Chondrocyte (in vitro differentiated cells): Measurements from ENCODE around the gene BRF1. TPM values are rescaled to one million over a fixed set of nuclear protein-coding genes. Genes with fewer than 3 reads are reported as not detected.

Experiments
- DNase-seq: peaks from one replicate; pipeline ENCODE4 v3.0.0; 2021; ENCODE audit warnings: mixed read lengths, low spot score
- H3K27ac Mint-ChIP-seq: one replicate; pipeline ENCODE4 v1.8.0; 2021; ENCODE audit warnings: mild to moderate bottlenecking, moderate library complexity, mixed read lengths; ENCODE audit not compliant: unreplicated experiment
- H3K27me3 Mint-ChIP-seq: 2 replicates; pipeline ENCODE4 v1.8.0; 2021; ENCODE audit warnings: low read depth, mixed read lengths
- H3K36me3 Mint-ChIP-seq: 2 replicates; pipeline ENCODE4 v1.8.0; 2021; ENCODE audit warnings: low read depth, mixed read lengths
- H3K4me1 Mint-ChIP-seq: 2 replicates; pipeline ENCODE4 v1.8.0; 2021; ENCODE audit warnings: low read depth, mild to moderate bottlenecking, mixed read lengths
- H3K4me3 Mint-ChIP-seq: one replicate; pipeline ENCODE4 v1.8.0; 2021; ENCODE audit warnings: mild to moderate bottlenecking, moderate library complexity, mixed read lengths; ENCODE audit not compliant: unreplicated experiment
- H3K9me3 Mint-ChIP-seq: 2 replicates; pipeline ENCODE4 v1.8.0; 2021; ENCODE audit warnings: low read depth, mixed read lengths
- total RNA-seq: library from RNA; stranded (reverse); gene quantifications from 3 replicates; pipeline ENCODE4 v1.2.1, GENCODE V29; 2021
- TF ChIP-seq, protein P1 (sequence below): fragments of 200-600 bp; sonication (generic); IDR thresholded peaks from 2 replicates; pipeline ENCODE4 v1.5.0; 2021; ENCODE audit warnings: antibody characterized with exemption, mild to moderate bottlenecking, moderate library complexity

The BRF1 gene
- total RNA-seq, 1 donor from 2014 or later, result 26.1 TPM

- Mint-ChIP-seq H3K27ac (no peak overlapping the region), H3K27me3 (peaks cover 7% of the 10 kb centered on the region), H3K4me3 (no peak overlapping the region), H3K36me3 (no peaks in the 10 kb centered on the region), H3K9me3 (no peaks in the 10 kb centered on the region), H3K4me1 (peaks cover 18% of the 10 kb centered on the region)
- no peak for DNase-seq
- TF ChIP-seq, protein P1, sequence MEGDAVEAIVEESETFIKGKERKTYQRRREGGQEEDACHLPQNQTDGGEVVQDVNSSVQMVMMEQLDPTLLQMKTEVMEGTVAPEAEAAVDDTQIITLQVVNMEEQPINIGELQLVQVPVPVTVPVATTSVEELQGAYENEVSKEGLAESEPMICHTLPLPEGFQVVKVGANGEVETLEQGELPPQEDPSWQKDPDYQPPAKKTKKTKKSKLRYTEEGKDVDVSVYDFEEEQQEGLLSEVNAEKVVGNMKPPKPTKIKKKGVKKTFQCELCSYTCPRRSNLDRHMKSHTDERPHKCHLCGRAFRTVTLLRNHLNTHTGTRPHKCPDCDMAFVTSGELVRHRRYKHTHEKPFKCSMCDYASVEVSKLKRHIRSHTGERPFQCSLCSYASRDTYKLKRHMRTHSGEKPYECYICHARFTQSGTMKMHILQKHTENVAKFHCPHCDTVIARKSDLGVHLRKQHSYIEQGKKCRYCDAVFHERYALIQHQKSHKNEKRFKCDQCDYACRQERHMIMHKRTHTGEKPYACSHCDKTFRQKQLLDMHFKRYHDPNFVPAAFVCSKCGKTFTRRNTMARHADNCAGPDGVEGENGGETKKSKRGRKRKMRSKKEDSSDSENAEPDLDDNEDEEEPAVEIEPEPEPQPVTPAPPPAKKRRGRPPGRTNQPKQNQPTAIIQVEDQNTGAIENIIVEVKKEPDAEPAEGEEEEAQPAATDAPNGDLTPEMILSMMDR, result no peak
These were observed 103.6 kb downstream of the BRF1 start for GRCh38 chr14:105197211-105197641.

GRCh38 chr14:105196265-105196960 lies 104.4 kb downstream of the BRF1 start:
- Mint-ChIP-seq H3K4me3 (no peak overlapping the region), H3K27me3 (peaks cover 7% of the 10 kb centered on the region), H3K4me1 (peaks cover 18% of the 10 kb centered on the region), H3K27ac (no peak overlapping the region), H3K36me3 (no peaks in the 10 kb centered on the region), H3K9me3 (no peaks in the 10 kb centered on the region)
- TF ChIP-seq, protein P1, result no peak
- no peak for DNase-seq

GRCh38 chr14:105195522-105196264 lies 105.1 kb downstream of the BRF1 start:
- Mint-ChIP-seq H3K4me3 (no peak overlapping the region), H3K4me1 (peaks cover 18% of the 10 kb centered on the region), H3K27me3 (peaks cover 7% of the 10 kb centered on the region), H3K9me3 (no peaks in the 10 kb centered on the region), H3K27ac (no peak overlapping the region), H3K36me3 (no peaks in the 10 kb centered on the region)
- DNase-seq, result no peak
- TF ChIP-seq, protein P1, result peak; percentile 8

DNA sequence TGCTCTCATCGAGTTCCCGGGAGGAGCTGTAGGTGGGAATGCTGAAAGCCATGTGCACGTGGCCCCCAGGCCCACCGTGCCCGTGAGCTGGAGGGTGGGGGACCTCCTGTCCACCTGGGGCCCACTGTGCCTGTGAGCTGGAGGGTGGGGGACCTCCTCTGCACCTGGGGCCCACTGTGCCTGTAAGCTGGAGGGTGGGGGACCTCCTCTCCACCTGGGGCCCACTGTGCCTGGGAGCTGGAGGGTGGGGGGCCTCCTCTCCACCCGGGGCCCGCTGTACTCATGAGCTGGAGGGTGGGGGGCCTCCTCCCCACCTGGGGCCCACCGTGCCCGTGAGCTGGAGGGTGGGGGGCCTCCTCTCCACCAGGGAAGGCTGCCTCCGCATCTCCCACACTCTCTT lies 105.8 kb downstream of the BRF1 start:
- peaks cover 7% of the 10 kb centered on the region for H3K27me3 Mint-ChIP-seq
- H3K4me3 Mint-ChIP-seq, result no peak overlapping the region
- no peak for DNase-seq
- no peaks in the 10 kb centered on the region for H3K9me3 Mint-ChIP-seq
- TF ChIP-seq, protein P1, result no peak
- H3K27ac Mint-ChIP-seq, result no peak overlapping the region
- H3K36me3 Mint-ChIP-seq, result no peaks in the 10 kb centered on the region
- peaks cover 18% of the 10 kb centered on the region for H3K4me1 Mint-ChIP-seq

GRCh38 chr14:105193916-105194782 lies 106.7 kb downstream of the BRF1 start:
- H3K4me1 Mint-ChIP-seq, result peaks cover 13% of the 10 kb centered on the region
- H3K4me3 Mint-ChIP-seq, result no peak overlapping the region
- DNase-seq, result no peak
- no peaks in the 10 kb centered on the region for H3K9me3 Mint-ChIP-seq
- peaks cover 10% of the 10 kb centered on the region for H3K27me3 Mint-ChIP-seq
- no peaks in the 10 kb centered on the region for H3K36me3 Mint-ChIP-seq
- TF ChIP-seq, protein P1, result no peak
- H3K27ac Mint-ChIP-seq, result no peak overlapping the region
